Fibroblast of mammary gland (primary cell): ENCODE results near the gene VPS9D1.
A peak's percentile ranks its signal among the peaks of the same experiment; 100 is the strongest.

ENCODE experiments used
- DNase-seq: peaks from one replicate; pipeline ENCODE4 v3.0.0-alpha.2; 2010; ENCODE audit warnings: low read depth
- H3K4me3 ChIP-seq: 2 replicates; pipeline ENCODE4 v1.5.1; 2011; ENCODE audit warnings: low read depth, mild to moderate bottlenecking, low read length, moderate library complexity; ENCODE audit not compliant: control insufficient read depth
- TF ChIP-seq, protein P1 (sequence below): conservative IDR thresholded peaks from 2 replicates; pipeline ENCODE4 v1.5.1; 2011; ENCODE audit warnings: low read depth, low read length, inconsistent platforms; ENCODE audit not compliant: control insufficient read depth, insufficient read depth

The VPS9D1 gene

DNA sequence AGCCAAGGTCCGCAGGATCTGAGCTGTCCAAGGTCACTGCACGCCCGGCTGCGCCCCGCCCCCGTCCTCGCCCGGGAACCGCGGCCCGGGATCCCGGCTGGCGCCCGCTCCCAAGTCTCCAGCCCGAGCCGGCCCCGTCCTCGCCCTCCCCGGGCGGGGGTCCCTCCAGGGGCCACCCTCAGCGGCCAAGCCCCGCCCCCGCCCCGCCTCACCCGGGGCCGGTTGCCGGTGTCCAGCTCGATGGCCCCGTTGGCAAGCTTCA, 216 bp downstream of the VPS9D1 start:
- no peak for DNase-seq
- H3K4me3 ChIP-seq: peak overlapping the region; percentile 70
- TF ChIP-seq, protein P1, sequence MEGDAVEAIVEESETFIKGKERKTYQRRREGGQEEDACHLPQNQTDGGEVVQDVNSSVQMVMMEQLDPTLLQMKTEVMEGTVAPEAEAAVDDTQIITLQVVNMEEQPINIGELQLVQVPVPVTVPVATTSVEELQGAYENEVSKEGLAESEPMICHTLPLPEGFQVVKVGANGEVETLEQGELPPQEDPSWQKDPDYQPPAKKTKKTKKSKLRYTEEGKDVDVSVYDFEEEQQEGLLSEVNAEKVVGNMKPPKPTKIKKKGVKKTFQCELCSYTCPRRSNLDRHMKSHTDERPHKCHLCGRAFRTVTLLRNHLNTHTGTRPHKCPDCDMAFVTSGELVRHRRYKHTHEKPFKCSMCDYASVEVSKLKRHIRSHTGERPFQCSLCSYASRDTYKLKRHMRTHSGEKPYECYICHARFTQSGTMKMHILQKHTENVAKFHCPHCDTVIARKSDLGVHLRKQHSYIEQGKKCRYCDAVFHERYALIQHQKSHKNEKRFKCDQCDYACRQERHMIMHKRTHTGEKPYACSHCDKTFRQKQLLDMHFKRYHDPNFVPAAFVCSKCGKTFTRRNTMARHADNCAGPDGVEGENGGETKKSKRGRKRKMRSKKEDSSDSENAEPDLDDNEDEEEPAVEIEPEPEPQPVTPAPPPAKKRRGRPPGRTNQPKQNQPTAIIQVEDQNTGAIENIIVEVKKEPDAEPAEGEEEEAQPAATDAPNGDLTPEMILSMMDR: no peak

DNA sequence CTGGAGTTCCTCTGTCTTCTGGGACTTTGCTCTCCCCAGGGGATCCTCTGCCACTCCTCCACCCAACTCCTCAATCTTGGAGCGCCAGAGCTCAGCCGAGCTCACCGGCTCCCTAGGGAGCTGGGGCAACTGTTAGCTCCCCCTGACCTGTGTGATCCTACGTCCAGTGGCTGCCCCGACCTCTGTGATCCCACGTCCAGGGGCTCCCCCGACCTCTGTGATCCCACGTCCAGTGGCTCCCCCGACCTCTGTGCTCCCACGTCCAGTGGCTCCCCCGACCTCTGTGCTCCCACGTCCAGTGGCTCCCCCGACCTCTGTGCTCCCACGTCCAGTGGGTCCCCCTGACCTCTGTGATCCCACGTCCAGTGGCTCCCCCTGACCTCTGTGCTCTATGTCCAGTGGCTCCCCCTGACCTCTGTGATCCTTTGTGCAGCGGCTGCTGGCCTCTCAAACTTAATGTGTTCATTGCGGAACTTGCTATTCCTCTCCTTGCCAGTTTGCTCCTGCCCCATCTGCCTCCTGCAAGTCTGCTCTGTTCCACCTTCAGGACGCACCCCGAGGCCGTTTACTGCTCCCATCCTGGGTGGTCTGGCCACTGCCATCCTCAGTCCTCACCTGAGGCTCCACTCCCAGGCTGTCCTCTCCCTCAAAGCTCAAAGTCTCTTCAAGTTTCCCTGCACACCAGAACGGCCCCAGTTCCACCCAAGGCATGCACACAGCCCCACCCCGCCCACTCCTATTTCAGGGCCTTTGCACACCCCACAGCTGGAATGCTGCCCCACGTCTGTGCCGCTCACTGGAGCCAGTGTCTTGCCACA, 2.8 kb downstream of the VPS9D1 start:
- no peak overlapping the region for H3K4me3 ChIP-seq
- TF ChIP-seq, protein P1: no peak
- no peak for DNase-seq

DNA sequence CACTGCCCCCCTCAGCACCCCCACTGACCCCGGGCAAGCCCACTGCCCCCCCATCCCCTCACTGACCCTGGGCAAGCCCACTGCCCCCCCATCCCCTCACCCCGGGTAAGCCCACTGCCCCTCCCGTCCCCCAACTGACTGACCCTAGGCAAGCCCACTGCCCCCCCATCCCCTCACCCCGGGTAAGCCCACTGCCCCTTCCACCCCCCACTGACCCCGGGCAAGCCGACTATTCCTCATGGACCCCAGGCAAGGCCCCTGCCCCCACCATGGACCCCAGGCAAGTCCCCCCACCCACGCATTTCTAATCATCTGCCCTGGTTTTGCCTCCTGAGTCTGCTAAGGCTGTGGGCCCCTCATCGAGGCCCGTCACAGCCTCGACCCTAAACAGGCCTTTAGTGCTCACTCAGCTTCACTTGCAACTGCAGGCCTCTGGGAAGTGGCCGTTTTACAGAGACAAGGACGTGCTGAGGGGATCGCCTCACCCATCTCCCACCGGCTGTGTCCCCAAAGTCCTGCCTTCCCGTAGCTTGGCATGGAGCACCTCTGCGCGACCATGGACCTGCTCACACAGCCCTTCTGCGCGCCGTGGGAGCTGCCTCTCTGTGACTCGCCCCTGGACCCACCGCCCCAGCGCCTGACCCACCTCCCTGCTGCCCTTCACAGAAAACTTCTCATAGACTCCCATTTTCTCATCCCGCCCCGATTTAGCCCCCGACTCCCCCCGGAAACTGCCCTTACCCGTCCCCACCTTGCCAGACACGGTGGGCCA, 3.6 kb downstream of the VPS9D1 start:
- no peak for DNase-seq
- TF ChIP-seq, protein P1: no peak
- H3K4me3 ChIP-seq: no peak overlapping the region

DNA sequence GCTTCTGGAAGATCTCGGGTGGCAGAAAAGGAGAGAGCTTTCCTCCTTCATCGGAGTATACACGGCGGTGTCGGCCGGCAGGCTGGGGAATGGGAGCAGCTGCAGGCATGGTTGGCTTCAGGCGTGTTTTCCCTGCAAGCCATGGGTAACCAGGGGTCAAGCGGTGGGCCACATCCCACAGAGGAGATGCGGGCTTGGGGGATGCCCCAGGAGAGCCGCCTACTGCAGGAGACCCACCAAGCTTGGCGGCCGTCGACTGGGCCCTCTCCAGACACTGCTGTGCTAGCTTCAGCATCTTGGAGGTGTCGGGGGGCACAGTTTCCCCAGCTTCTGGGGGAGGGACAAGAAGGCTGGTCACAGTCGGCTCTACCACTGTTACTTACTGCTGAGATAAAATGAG, 4.2 kb downstream of the VPS9D1 start:
- TF ChIP-seq, protein P1: no peak
- no peak overlapping the region for H3K4me3 ChIP-seq
- no peak for DNase-seq

DNA sequence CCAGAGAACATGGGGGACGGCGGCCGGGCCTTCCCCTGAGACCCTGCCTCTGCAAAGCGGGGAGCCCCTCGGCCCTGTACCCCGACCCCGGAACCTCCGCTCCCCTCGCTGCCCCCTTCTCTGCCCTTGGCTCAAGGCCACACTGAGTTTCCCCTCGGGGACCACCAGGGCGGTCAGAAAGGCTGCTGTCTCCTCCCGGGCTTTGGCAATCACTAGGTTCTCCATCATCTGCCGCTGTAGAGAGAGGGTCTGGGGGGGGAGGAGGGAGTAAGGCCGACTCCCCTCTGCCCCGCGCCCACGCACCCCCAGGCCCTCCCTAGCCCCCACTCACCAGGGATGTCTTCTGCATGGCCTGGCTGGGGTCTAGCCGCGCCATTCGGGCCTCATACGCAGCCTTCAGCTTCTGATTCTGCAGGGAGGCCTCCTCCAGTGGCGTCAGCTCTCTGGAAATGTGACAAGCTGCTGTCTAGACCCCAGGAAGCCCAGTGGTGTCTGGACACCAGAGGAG, 8.4 kb downstream of the VPS9D1 start:
- H3K4me3 ChIP-seq: peak overlapping the region; percentile 68
- TF ChIP-seq, protein P1: no peak
- DNase-seq: no peak

DNA sequence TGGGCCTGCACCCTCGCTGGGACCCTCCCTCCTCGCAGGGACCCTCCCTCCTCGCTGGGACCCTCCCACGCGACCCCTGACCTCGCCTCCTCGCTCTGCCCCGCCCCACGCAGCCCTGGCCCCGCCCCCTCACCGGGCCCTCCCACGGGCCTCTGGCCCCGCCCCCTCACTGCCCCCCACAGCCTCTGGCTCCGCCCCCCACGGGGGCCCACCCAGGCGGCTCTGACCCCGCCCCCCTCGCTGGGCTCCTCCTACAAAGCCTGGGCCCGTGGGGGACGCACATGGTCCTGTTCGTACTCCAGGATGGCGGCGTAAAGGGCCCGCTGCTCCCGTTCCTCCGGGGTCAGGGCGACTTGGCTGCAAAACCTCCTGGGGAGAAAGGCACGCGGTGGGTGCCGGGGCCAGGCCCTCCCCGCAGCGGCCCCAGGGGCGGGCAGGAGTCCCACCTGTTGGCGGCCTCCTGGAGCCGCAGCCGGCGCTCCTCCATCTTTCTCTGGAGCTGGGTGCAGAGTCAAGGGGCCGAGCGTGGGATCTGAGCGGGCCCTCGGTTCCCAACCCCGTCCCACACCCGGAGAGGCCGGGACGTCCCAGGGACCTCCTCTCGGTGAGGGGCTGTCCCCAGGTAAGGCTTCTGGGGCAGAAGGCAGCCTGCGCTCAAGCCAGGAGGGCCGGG, 9.0 kb downstream of the VPS9D1 start:
- peak overlapping the region; percentile 68 for H3K4me3 ChIP-seq
- TF ChIP-seq, protein P1: no peak
- peak; percentile 66 for DNase-seq
